ENCODE results near the gene RAD18.

Gene RAD18

GRCh38 chr3:8891303-8891702 is 72.0 kb downstream of the RAD18 start:
- TF ChIP-seq CTCF (IDR thresholded peaks at IDR 0.05; ENCODE audit: insufficient read depth, low read length, poor library complexity, severe bottlenecking): no peak
- H3K36me3 ChIP-seq (ENCODE audit: control insufficient read depth, insufficient read depth, low read length): peaks cover 3% of the 10 kb centered on the region; the same call in 1 of the 2 replicates
- no peaks in the 10 kb centered on the region for H3K27me3 ChIP-seq (replicated peaks; ENCODE audit: control insufficient read depth, insufficient read depth, low read length)
- H3K4me3 ChIP-seq (replicated peaks; ENCODE audit: low read depth, low read length): no peak overlapping the region
- no peak for DNase-seq (ENCODE audit: extremely low read depth, insufficient read length)

GRCh38 chr3:8888301-8888915 is 74.9 kb downstream of the RAD18 start:
- DNase-seq (ENCODE audit: extremely low read depth, insufficient read length): no peak
- no peak for TF ChIP-seq CTCF (IDR thresholded peaks at IDR 0.05; ENCODE audit: insufficient read depth, low read length, poor library complexity, severe bottlenecking)
- Histone ChIP-seq H3K4me3 (replicated peaks; ENCODE audit: low read depth, low read length) (no peak overlapping the region), H3K36me3 (ENCODE audit: control insufficient read depth, insufficient read depth, low read length) (peaks cover 3% of the 10 kb centered on the region; the same call in 1 of the 2 replicates), H3K27me3 (replicated peaks; ENCODE audit: control insufficient read depth, insufficient read depth, low read length) (no peaks in the 10 kb centered on the region)

- H3K36me3 ChIP-seq (ENCODE audit: control insufficient read depth, insufficient read depth, low read length): peaks cover 3% of the 10 kb centered on the region; the same call in 1 of the 2 replicates
- no peaks in the 10 kb centered on the region for H3K27me3 ChIP-seq (replicated peaks; ENCODE audit: control insufficient read depth, insufficient read depth, low read length)
- no peak overlapping the region for H3K4me3 ChIP-seq (replicated peaks; ENCODE audit: low read depth, low read length)
- no peak for DNase-seq (ENCODE audit: extremely low read depth, insufficient read length)
- no peak for TF ChIP-seq CTCF (IDR thresholded peaks at IDR 0.05; ENCODE audit: insufficient read depth, low read length, poor library complexity, severe bottlenecking)
These were observed 75.6 kb downstream of the RAD18 start for GRCh38 chr3:8887435-8888300.

GRCh38 chr3:8886546-8886945 is 76.7 kb downstream of the RAD18 start:
- DNase-seq (ENCODE audit: extremely low read depth, insufficient read length): no peak
- H3K27me3 ChIP-seq (replicated peaks; ENCODE audit: control insufficient read depth, insufficient read depth, low read length): no peaks in the 10 kb centered on the region
- H3K36me3 ChIP-seq (ENCODE audit: control insufficient read depth, insufficient read depth, low read length): peaks cover 3% of the 10 kb centered on the region; the same call in 1 of the 2 replicates
- no peak overlapping the region for H3K4me3 ChIP-seq (replicated peaks; ENCODE audit: low read depth, low read length)
- no peak for TF ChIP-seq CTCF (IDR thresholded peaks at IDR 0.05; ENCODE audit: insufficient read depth, low read length, poor library complexity, severe bottlenecking)

GRCh38 chr3:8885536-8886316 is 77.5 kb downstream of the RAD18 start:
- no peak for TF ChIP-seq CTCF (IDR thresholded peaks at IDR 0.05; ENCODE audit: insufficient read depth, low read length, poor library complexity, severe bottlenecking)
- DNase-seq (ENCODE audit: extremely low read depth, insufficient read length): no peak
- H3K36me3 ChIP-seq (ENCODE audit: control insufficient read depth, insufficient read depth, low read length): peaks cover 3% of the 10 kb centered on the region; the same call in 1 of the 2 replicates
- H3K4me3 ChIP-seq (replicated peaks; ENCODE audit: low read depth, low read length): no peak overlapping the region
- no peaks in the 10 kb centered on the region for H3K27me3 ChIP-seq (replicated peaks; ENCODE audit: control insufficient read depth, insufficient read depth, low read length)
